ENCODE data around the gene P2RY2. TPM values are rescaled to one million over a fixed set of nuclear protein-coding genes. Genes with fewer than 3 reads are reported as not detected.

Gene P2RY2
- total and polyA plus RNA-seq, 10 of the 15 experiments (the other 5 are each of a cell fraction or from before 2014, with no cell fraction given): 0.03 to 0.23 (median 0.17) TPM; not detected in 7

DNA sequence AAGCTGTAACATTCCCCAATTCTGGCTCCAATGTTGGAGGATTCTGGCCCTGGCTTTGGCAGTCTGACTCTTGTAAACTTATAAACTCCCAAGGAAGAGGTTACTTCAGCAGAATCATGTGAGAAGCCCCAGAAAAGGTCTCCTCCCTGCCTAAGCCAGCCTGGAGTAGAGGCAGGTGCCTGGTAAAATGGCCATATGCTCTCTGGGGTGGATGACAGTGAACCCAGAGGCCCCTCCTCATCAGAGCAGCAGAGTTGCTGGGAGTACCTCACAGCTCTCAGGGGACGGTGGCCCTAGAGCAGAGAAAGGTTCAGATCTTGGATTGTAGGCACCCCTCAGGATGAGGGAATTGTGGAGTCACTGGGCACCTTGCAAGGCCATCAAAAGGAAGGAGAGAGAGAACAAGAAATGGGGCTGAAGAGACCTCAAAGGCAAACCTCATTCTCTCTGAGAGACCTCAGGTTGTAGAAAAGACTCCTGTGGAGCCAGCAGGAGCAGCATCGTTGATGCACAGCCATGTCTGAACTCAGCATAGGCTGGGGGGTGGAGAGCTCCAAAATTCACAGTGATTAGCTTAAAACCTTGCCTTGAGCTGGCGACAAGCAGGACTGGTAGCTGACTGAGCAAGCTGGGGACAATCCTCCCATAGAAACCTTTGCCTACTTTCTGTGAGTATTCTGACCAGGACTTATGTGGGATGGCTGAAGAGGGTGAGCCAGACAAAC is 49.2 kb downstream of the P2RY2 start:
- intact Hi-C loops (cut with micrococcal nuclease; ENCODE audit: unreplicated experiment) (no loop called here), in situ Hi-C loops (cut with MboI) (no loop called here)
- ChIA-PET RAD21 (ENCODE audit: unreplicated experiment) (interaction anchor here (1.2 kb wide), 1 partner anchor 22 kb away, joined by 4 read pairs; no protein-coding TSS in a partner anchor), POLR2A (no interaction called here), SMC1A (ENCODE audit: uncharacterized antibody, unreplicated experiment) (interaction anchor here (1.3 to 1.6 kb wide), 2 partner anchors 16 to 21 kb away, joined by 3 read pairs; no protein-coding TSS in a partner anchor), CTCF (interaction anchor here (0.6 to 2.0 kb wide), 5 partner anchors 8 to 87 kb away, joined by 3 to 7 read pairs (median 4); no protein-coding TSS in a partner anchor)
- BruUV-seq (replicated peaks): no TSS peak
- Histone ChIP-seq H3K27ac (ENCODE audit: control insufficient read depth, insufficient read depth) (no peak overlapping the region), H3K9ac (ENCODE audit: control insufficient read depth, insufficient read depth, low read length) (no peak overlapping the region), H2AFZ (ENCODE audit: control insufficient read depth, low read depth, low read length) (no peak overlapping the region), H4K20me1 (ENCODE audit: control insufficient read depth, insufficient read depth) (no peaks in the 10 kb centered on the region), H3K9me3 (replicated peaks; ENCODE audit: control insufficient read depth, insufficient read depth, low read length) (no peaks in the 10 kb centered on the region), H3K79me2 (ENCODE audit: control insufficient read depth, insufficient read depth, low read length) (no peaks in the 10 kb centered on the region), H3K4me3 (no peak overlapping the region), H3K36me3 (ENCODE audit: control insufficient read depth in 2 of 2, insufficient read depth in 2 of 2, low read length in 1 of 2) (no peaks in the 10 kb centered on the region), H3K4me2 (ENCODE audit: control insufficient read depth, insufficient read depth) (no peak overlapping the region), H3K4me1 (ENCODE audit: control insufficient read depth, insufficient read depth, low read length) (peaks cover 30% of the 10 kb centered on the region), H3K27me3 (replicated peaks in 1 of 2; ENCODE audit: control insufficient read depth in 2 of 2, insufficient read depth in 2 of 2, low read length in 1 of 2) (peaks cover 0 to 2% of the 10 kb centered on the region in 2 experiments; a peak in 2 of 4 replicates)
- ATAC-seq: no peak
- FAIRE-seq: no peak
- no peak for TF ChIP-seq BCL3 (IDR thresholded peaks at IDR 0.05; ENCODE audit: borderline replicate concordance, insufficient read depth, low read depth, low read length, poor library complexity, severe bottlenecking)
- no peak for TF ChIP-seq SMAD5 (IDR thresholded peaks at IDR 0.05; ENCODE audit: low read depth)
- TF ChIP-seq CEBPB (IDR thresholded peaks at IDR 0.05; ENCODE audit: borderline replicate concordance in 1 of 2, low read depth in 2 of 2, low read length in 2 of 2): no peak
- TF ChIP-seq KDM1A (IDR thresholded peaks at IDR 0.05; ENCODE audit: borderline replicate concordance): no peak
- no peak for TF ChIP-seq SUPT20H (IDR thresholded peaks at IDR 0.05; ENCODE audit: borderline replicate concordance, control insufficient read depth, low read depth, low read length)
- no peak for TF ChIP-seq MTA2 (IDR thresholded peaks at IDR 0.05; ENCODE audit: low read depth)
- no peak for TF ChIP-seq PML (IDR thresholded peaks at IDR 0.05; ENCODE audit: low read length)
- no peak for TF ChIP-seq LARP7 (IDR thresholded peaks at IDR 0.05)
- TF ChIP-seq CHD2 (IDR thresholded peaks at IDR 0.05; ENCODE audit: borderline replicate concordance, low read depth, low read length): no peak
- TF ChIP-seq NR2C1 (IDR thresholded peaks at IDR 0.05): no peak
- no peak for TF ChIP-seq TARDBP (IDR thresholded peaks at IDR 0.05; ENCODE audit: borderline replicate concordance)
- no peak for TF ChIP-seq NFIC (IDR thresholded peaks at IDR 0.05; ENCODE audit: low read depth, low read length)
- TF ChIP-seq FOXM1 (IDR thresholded peaks at IDR 0.05; ENCODE audit: low read depth, low read length): no peak
- TF ChIP-seq, protein P1, sequence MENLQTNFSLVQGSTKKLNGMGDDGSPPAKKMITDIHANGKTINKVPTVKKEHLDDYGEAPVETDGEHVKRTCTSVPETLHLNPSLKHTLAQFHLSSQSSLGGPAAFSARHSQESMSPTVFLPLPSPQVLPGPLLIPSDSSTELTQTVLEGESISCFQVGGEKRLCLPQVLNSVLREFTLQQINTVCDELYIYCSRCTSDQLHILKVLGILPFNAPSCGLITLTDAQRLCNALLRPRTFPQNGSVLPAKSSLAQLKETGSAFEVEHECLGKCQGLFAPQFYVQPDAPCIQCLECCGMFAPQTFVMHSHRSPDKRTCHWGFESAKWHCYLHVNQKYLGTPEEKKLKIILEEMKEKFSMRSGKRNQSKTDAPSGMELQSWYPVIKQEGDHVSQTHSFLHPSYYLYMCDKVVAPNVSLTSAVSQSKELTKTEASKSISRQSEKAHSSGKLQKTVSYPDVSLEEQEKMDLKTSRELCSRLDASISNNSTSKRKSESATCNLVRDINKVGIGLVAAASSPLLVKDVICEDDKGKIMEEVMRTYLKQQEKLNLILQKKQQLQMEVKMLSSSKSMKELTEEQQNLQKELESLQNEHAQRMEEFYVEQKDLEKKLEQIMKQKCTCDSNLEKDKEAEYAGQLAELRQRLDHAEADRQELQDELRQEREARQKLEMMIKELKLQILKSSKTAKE (IDR thresholded peaks at IDR 0.05; ENCODE audit: low read depth, poor library complexity, severe bottlenecking): no peak
- no peak for DNase-seq (ENCODE audit: low read depth, low spot score)
- 13% methylated on average over 3 of the region's 3 CpGs for WGBS (ENCODE audit: insufficient coverage, insufficient replicate concordance, low lambda C conversion rate, missing lambda C conversion rate)

Data from GM12878 (cell line).